Measurements from ENCODE around the gene PTPRN2. TPM values are rescaled to one million over a fixed set of nuclear protein-coding genes. Genes with fewer than 3 reads are reported as not detected.

Gene PTPRN2
- polyA plus RNA-seq, 1 experiment = 0.31 TPM

DNA sequence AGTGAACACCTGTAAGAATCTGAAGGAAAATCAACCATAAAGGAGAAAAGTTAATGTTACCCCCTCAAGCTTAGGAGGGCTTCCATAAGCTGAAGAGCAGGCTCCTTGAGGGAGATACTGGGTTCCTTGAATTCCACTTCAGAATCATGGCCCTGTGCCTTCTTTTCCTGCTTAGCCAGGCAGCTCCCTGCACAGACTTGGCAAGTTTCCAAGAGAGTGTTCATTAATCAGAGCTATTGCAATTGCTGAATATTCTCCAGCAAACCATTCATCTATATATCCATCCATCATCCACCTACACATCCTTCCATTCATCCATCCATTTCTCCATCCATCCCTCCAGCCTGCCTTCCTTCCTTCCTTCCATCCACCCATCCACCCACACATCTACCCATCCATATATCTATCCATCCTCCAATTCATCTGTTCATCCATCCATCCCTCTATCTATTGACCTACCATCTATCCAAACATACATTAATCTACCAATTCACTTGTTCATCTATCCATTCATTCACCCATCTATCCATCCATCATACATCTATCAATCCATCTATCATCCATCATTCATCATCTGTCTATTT is 574.4 kb downstream of the PTPRN2 start:
- Histone ChIP-seq H3K4me3 (ENCODE audit: low read depth, low read length) (no peak overlapping the region), H3K36me3 (ENCODE audit: control insufficient read depth, insufficient read depth, low read length) (no peaks in the 10 kb centered on the region), H3K27me3 (ENCODE audit: control insufficient read depth, insufficient read depth, low read length) (no peaks in the 10 kb centered on the region)
- ChIA-PET CTCF (no interaction called here), POLR2A (no interaction called here)
- TF ChIP-seq, protein P1, sequence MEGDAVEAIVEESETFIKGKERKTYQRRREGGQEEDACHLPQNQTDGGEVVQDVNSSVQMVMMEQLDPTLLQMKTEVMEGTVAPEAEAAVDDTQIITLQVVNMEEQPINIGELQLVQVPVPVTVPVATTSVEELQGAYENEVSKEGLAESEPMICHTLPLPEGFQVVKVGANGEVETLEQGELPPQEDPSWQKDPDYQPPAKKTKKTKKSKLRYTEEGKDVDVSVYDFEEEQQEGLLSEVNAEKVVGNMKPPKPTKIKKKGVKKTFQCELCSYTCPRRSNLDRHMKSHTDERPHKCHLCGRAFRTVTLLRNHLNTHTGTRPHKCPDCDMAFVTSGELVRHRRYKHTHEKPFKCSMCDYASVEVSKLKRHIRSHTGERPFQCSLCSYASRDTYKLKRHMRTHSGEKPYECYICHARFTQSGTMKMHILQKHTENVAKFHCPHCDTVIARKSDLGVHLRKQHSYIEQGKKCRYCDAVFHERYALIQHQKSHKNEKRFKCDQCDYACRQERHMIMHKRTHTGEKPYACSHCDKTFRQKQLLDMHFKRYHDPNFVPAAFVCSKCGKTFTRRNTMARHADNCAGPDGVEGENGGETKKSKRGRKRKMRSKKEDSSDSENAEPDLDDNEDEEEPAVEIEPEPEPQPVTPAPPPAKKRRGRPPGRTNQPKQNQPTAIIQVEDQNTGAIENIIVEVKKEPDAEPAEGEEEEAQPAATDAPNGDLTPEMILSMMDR (IDR thresholded peaks at IDR 0.05; ENCODE audit: insufficient read depth, low read depth, low read length) = no peak
- no peak for DNase-seq (ENCODE audit: low read depth)

DNA sequence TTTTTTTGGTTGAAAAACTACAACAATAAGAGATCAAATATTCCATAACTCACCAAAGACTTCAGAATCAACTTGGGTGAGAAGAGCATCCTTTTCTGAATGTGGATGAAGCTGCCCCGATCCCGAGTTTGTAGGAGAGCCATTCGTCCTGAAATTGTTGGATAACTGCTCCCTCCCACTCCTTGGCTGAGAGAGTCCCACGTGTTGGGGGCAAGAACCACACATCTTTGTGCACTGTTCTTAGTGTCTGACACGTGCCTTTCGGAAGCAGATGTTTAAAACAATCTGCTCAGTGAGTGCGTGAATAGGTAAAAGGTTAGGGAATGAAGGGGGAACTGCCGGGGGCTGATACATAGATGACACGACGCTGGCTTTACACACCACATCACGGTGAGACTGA is 575.7 kb downstream of the PTPRN2 start:
- TF ChIP-seq, protein P1 (IDR thresholded peaks at IDR 0.05; ENCODE audit: insufficient read depth, low read depth, low read length) = no peak
- Histone ChIP-seq H3K27me3 (ENCODE audit: control insufficient read depth, insufficient read depth, low read length) (no peaks in the 10 kb centered on the region), H3K4me3 (ENCODE audit: low read depth, low read length) (no peak overlapping the region), H3K36me3 (ENCODE audit: control insufficient read depth, insufficient read depth, low read length) (no peaks in the 10 kb centered on the region)
- ChIA-PET POLR2A (no interaction called here), CTCF (no interaction called here)
- no peak for DNase-seq (ENCODE audit: low read depth)

DNA sequence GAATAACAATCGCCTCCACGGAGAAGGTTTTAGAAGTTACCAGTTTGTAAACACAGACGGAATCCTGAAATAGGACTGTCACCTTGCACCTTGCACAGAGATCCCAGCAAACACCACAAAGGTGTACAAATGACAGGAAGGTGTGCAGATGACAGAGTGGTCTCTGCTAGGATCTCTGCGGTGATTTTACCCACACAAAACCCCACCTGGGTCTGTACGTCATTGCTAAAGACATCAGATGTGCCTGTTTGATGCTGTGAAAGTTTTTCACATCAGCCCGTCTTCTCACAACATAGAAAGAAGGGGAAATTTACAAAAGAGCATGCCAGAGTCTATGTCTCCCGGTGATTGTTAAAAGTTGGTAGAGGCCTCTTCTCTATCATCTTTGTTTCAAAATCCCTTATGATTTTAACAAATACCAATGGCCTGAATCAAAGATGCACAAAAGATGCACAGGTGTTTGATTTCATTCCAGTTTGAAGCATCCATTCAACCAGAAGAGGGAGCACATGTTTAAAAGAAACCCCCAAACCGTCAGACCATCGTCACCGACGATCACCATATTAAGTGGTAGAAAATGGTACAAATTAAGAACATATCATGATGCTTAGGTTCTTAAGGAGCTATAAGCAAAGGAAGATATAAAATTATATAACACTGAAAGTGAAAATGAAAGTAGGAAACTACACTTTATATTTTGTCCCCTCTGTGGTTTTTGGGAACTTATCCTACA is 576.5 kb downstream of the PTPRN2 start:
- Histone ChIP-seq H3K4me3 (ENCODE audit: low read depth, low read length) (no peak overlapping the region), H3K27me3 (ENCODE audit: control insufficient read depth, insufficient read depth, low read length) (no peaks in the 10 kb centered on the region), H3K36me3 (ENCODE audit: control insufficient read depth, insufficient read depth, low read length) (no peaks in the 10 kb centered on the region)
- TF ChIP-seq, protein P1 (IDR thresholded peaks at IDR 0.05; ENCODE audit: insufficient read depth, low read depth, low read length) = no peak
- ChIA-PET POLR2A (no interaction called here), CTCF (no interaction called here)
- DNase-seq (ENCODE audit: low read depth) = no peak

DNA sequence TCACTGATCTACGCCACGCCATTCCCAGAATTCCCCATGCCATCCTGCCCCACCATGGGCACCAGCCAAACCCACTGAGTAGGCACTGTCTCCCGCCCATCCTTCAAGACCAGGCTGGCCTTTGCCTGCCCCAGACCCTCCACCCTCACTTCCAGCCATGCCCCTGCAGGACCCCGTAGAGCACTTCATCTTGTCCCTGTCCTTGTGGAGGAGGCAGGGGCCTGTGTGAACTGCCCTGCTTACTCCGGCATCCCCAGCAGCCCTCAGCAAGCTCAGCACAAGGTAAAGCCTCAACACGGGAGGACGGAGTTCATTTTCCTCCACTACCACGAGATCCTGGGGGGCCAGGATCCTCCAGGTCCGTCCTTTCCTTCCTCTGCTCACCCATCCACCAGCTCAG is 577.7 kb downstream of the PTPRN2 start:
- no peak for DNase-seq (ENCODE audit: low read depth)
- TF ChIP-seq, protein P1 (IDR thresholded peaks at IDR 0.05; ENCODE audit: insufficient read depth, low read depth, low read length) = no peak
- CTCF ChIA-PET = no interaction called here
- H3K27me3 ChIP-seq (ENCODE audit: control insufficient read depth, insufficient read depth, low read length) = no peaks in the 10 kb centered on the region
- H3K4me3 ChIP-seq (ENCODE audit: low read depth, low read length) = no peak overlapping the region
- POLR2A ChIA-PET = no interaction called here
- H3K36me3 ChIP-seq (ENCODE audit: control insufficient read depth, insufficient read depth, low read length) = no peaks in the 10 kb centered on the region

DNA sequence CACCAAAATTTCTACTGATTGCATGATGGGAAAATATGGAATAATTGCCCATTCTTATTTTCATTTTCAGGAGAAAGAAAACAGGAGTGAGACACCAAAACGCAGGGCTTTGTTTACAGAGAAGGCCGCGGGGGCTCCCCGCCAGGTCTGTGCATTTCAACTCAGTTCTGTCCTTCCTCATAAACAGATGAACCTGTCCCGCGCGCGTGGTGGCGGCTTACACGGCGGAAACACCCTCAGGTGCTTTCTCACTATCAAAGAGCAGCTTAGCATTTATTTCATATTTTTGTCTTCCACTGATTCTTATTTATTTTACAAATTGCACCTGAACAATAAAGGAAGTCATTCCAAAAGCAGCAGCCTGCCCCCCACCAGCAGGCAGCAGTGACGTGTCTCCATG is 579.4 kb downstream of the PTPRN2 start:
- TF ChIP-seq, protein P1 (IDR thresholded peaks at IDR 0.05; ENCODE audit: insufficient read depth, low read depth, low read length) = no peak
- no peaks in the 10 kb centered on the region for H3K36me3 ChIP-seq (ENCODE audit: control insufficient read depth, insufficient read depth, low read length)
- H3K27me3 ChIP-seq (ENCODE audit: control insufficient read depth, insufficient read depth, low read length) = no peaks in the 10 kb centered on the region
- POLR2A ChIA-PET = no interaction called here
- DNase-seq (ENCODE audit: low read depth) = no peak
- H3K4me3 ChIP-seq (ENCODE audit: low read depth, low read length) = no peak overlapping the region
- CTCF ChIA-PET = no interaction called here

All from BJ (cell line).